ENCODE results near the gene RAB30. TPM values are rescaled to one million over a fixed set of nuclear protein-coding genes. Genes with fewer than 3 reads are reported as not detected.
"Not testable (repeated sequence)": the region's sequence is repeated elsewhere in the genome, so short reads cannot be mapped to it uniquely, and the experiment has no call there.

Gene RAB30
- total RNA-seq, 2 experiments from 2014 or later, result 8.7 to 10.7 TPM

GRCh38 chr11:82959987-82960778, 111.5 kb downstream of the RAB30 start:
- Mint-ChIP-seq H3K27ac (peak overlapping the region; percentile 89), H3K27me3 (peaks cover 8% of the 10 kb centered on the region), H3K4me3 (peak overlapping the region; percentile 66), H3K36me3 (ENCODE audit: low read depth) (peaks cover 49% of the 10 kb centered on the region), H3K4me1 (peaks cover 69% of the 10 kb centered on the region), H3K9me3 (peaks cover 18% of the 10 kb centered on the region)
- ChIA-PET POLR2A (no interaction called here), CTCF (interaction anchor here (0.7 to 1.4 kb wide), 4 partner anchors 11 to 35 kb away, joined by 3 to 7 read pairs (median 3); no protein-coding TSS in a partner anchor)
- peak; percentile 72 for DNase-seq

GRCh38 chr11:82955736-82956453, 115.8 kb downstream of the RAB30 start:
- Mint-ChIP-seq H3K4me1 (peaks cover 66% of the 10 kb centered on the region), H3K27me3 (peaks cover 12% of the 10 kb centered on the region), H3K9me3 (peaks cover 41% of the 10 kb centered on the region), H3K27ac (peak overlapping the region; percentile 89), H3K4me3 (peak overlapping the region; percentile 26), H3K36me3 (ENCODE audit: low read depth) (peaks cover 72% of the 10 kb centered on the region)
- POLR2A ChIA-PET, result not testable (repeated sequence)
- CTCF ChIA-PET, result interaction anchor here (0.6 to 3.3 kb wide), 6 partner anchors 15 to 426 kb away, joined by 3 to 17 read pairs (median 4); no protein-coding TSS in a partner anchor
- DNase-seq, result peak; percentile 87

GRCh38 chr11:82950502-82950901, 121.2 kb downstream of the RAB30 start:
- peaks cover 43% of the 10 kb centered on the region for H3K36me3 Mint-ChIP-seq (ENCODE audit: low read depth)
- H3K27ac Mint-ChIP-seq, CTCF ChIA-PET, H3K4me3 Mint-ChIP-seq, POLR2A ChIA-PET, DNase-seq: not testable (repeated sequence)
- peaks cover 10% of the 10 kb centered on the region for H3K27me3 Mint-ChIP-seq
- peaks cover 20% of the 10 kb centered on the region for H3K4me1 Mint-ChIP-seq
- H3K9me3 Mint-ChIP-seq, result peaks cover 33% of the 10 kb centered on the region

DNA sequence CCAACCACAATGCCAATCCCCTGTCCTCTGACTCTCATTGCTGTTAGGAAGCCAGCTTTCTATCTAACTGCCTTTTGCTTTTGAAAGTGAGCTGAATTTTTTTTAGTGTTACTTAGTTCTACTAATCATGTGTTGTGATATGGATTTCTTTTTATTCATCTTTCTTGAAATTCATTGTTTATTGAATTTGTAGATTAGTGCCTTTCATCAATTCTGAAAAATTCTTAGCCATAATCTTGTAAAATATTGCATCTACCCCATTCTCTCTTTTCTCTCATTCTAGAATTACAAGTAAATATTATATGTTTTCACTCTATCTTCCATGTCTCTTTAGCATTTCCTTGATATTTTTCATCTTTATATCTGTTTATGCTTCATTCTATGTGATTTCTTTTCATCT, 122.3 kb downstream of the RAB30 start:
- Mint-ChIP-seq H3K4me3 (no peak overlapping the region), H3K4me1 (peaks cover 8% of the 10 kb centered on the region), H3K9me3 (peaks cover 24% of the 10 kb centered on the region), H3K36me3 (ENCODE audit: low read depth) (peaks cover 34% of the 10 kb centered on the region), H3K27me3 (peaks cover 10% of the 10 kb centered on the region), H3K27ac (no peak overlapping the region)
- ChIA-PET POLR2A (no interaction called here), CTCF (no interaction called here)
- DNase-seq, result no peak

DNA sequence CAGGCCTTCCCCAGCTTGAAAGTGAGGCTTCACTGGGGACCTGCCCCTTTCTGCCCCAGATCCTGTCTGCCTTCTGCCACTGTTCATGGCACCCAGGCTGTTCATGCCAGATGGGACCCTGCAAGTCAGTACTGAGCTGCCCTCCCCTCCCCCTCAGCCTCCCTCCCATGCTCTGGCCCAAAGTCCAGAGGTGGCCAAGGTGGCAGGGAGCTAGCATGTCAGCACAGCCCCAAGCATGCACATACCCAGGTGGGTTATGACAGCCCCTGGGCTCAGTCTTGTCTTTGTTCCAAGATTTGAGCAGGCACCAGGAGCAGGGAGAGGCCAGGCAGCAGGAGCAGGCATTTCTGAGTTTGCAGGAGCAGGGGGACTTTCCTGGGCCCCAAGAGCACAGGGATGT, 126.0 kb downstream of the RAB30 start:
- ChIA-PET POLR2A (interaction anchor here (0.6 kb wide), 1 partner anchor 20 kb away, joined by 3 read pairs; no protein-coding TSS in a partner anchor), CTCF (interaction anchor here (1.1 to 1.3 kb wide), 2 partner anchors 9 to 14 kb away, joined by 3 read pairs; no protein-coding TSS in a partner anchor)
- H3K9me3 Mint-ChIP-seq, result peaks cover 16% of the 10 kb centered on the region
- no peak for DNase-seq
- H3K4me3 Mint-ChIP-seq, result no peak overlapping the region
- peaks cover 14% of the 10 kb centered on the region for H3K36me3 Mint-ChIP-seq (ENCODE audit: low read depth)
- H3K27ac Mint-ChIP-seq, result no peak overlapping the region
- no peaks in the 10 kb centered on the region for H3K27me3 Mint-ChIP-seq
- H3K4me1 Mint-ChIP-seq, result no peaks in the 10 kb centered on the region

DNA sequence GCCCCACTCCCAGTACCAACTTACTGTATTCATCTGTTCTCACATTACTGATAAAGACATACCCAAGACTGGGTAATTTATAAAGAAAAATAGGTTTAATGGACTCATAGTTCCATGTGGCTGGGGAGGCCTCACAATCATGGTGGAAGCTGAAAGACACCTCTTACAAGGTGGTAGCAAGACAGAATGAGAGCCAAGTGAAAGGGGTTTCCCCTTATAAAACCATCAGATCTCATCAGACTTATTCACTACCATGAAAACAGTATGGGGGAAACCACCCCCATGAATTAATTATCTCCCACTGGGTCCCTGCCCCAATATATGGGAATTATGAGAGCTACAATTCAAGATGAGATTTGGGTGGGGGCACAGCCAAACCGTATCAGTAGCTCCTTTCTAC, 126.7 kb downstream of the RAB30 start:
- Mint-ChIP-seq H3K9me3 (peaks cover 19% of the 10 kb centered on the region), H3K36me3 (ENCODE audit: low read depth) (peaks cover 17% of the 10 kb centered on the region)
- H3K4me1 Mint-ChIP-seq, DNase-seq, H3K27ac Mint-ChIP-seq, H3K27me3 Mint-ChIP-seq, POLR2A ChIA-PET, H3K4me3 Mint-ChIP-seq: not testable (repeated sequence)
- CTCF ChIA-PET, result interaction anchor here (1.1 kb wide), 1 partner anchor 13 kb away, joined by 3 read pairs; no protein-coding TSS in a partner anchor

DNA sequence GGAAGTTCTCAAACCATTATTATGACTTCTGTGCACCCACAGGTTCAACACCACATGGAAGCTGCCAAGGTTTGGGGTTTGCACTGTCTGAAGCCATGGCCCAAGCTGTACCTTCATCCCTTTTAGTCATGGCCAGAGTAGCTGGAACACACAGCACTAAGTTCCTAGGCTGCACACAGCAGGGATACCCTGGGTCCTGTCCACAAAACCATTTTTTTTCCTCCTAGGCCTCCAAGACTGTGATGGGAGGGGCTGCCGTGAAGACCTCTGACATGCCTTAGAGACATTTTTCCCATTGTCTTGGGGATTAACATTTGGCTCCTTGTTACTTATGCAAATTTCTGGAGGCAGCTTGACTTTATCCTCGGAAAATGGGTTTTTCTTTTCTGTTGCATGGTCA, 127.5 kb downstream of the RAB30 start:
- H3K4me3 Mint-ChIP-seq, result no peak overlapping the region
- peaks cover 20% of the 10 kb centered on the region for H3K9me3 Mint-ChIP-seq
- peaks cover 20% of the 10 kb centered on the region for H3K36me3 Mint-ChIP-seq (ENCODE audit: low read depth)
- POLR2A ChIA-PET, result no interaction called here
- no peak overlapping the region for H3K27ac Mint-ChIP-seq
- H3K4me1 Mint-ChIP-seq, result no peaks in the 10 kb centered on the region
- DNase-seq, result no peak
- CTCF ChIA-PET, result no interaction called here
- no peaks in the 10 kb centered on the region for H3K27me3 Mint-ChIP-seq

- POLR2A ChIA-PET, H3K4me1 Mint-ChIP-seq, H3K27me3 Mint-ChIP-seq, H3K4me3 Mint-ChIP-seq, H3K27ac Mint-ChIP-seq, DNase-seq: not testable (repeated sequence)
- Mint-ChIP-seq H3K9me3 (peaks cover 23% of the 10 kb centered on the region), H3K36me3 (ENCODE audit: low read depth) (peaks cover 20% of the 10 kb centered on the region)
- CTCF ChIA-PET, result interaction anchor here (1.2 kb wide), 1 partner anchor 13 kb away, joined by 4 read pairs; no protein-coding TSS in a partner anchor
Observed at GRCh38 chr11:82943430-82943829, 128.3 kb downstream of the RAB30 start.

- H3K36me3 Mint-ChIP-seq (ENCODE audit: low read depth), result peaks cover 20% of the 10 kb centered on the region
- H3K27me3 Mint-ChIP-seq, result no peaks in the 10 kb centered on the region
- H3K4me1 Mint-ChIP-seq, result no peaks in the 10 kb centered on the region
- H3K9me3 Mint-ChIP-seq, result peaks cover 23% of the 10 kb centered on the region
- no peak overlapping the region for H3K27ac Mint-ChIP-seq
- ChIA-PET POLR2A (no interaction called here), CTCF (interaction anchor here (1.0 to 3.1 kb wide), 4 partner anchors 12 to 14 kb away, joined by 3 to 17 read pairs (median 4); no protein-coding TSS in a partner anchor)
- no peak for DNase-seq
- H3K4me3 Mint-ChIP-seq, result no peak overlapping the region
Observed at GRCh38 chr11:82942376-82942775, 129.3 kb downstream of the RAB30 start.

DNA sequence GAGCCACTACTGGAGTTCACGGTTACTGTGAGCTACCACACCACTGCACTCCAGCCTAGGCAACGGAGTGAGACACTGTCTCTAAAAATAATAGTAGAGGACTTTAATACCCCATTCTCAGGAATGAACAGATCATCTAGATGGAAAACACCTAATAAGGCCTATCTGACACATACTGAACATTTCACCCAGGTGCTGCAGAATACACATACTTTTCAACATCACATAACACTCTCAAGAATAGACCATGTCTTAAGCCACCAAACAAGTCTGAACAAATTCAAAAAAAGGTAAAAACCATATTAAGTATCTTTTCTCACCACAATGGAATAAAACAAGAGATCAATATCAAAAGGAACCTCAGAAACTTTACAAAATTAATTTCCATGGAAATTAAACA, 132.2 kb downstream of the RAB30 start:
- H3K27ac Mint-ChIP-seq, result no peak overlapping the region
- peaks cover 30% of the 10 kb centered on the region for H3K36me3 Mint-ChIP-seq (ENCODE audit: low read depth)
- no peaks in the 10 kb centered on the region for H3K27me3 Mint-ChIP-seq
- POLR2A ChIA-PET, result interaction anchor here (0.5 kb wide), 1 partner anchor 69 kb away, joined by 3 read pairs; no protein-coding TSS in a partner anchor
- CTCF ChIA-PET, result interaction anchor here (1.2 kb wide), 1 partner anchor 214 kb away, joined by 3 read pairs; no protein-coding TSS in a partner anchor
- peaks cover 23% of the 10 kb centered on the region for H3K9me3 Mint-ChIP-seq
- H3K4me3 Mint-ChIP-seq, result no peak overlapping the region
- H3K4me1 Mint-ChIP-seq, result no peaks in the 10 kb centered on the region
- DNase-seq, result no peak

DNA sequence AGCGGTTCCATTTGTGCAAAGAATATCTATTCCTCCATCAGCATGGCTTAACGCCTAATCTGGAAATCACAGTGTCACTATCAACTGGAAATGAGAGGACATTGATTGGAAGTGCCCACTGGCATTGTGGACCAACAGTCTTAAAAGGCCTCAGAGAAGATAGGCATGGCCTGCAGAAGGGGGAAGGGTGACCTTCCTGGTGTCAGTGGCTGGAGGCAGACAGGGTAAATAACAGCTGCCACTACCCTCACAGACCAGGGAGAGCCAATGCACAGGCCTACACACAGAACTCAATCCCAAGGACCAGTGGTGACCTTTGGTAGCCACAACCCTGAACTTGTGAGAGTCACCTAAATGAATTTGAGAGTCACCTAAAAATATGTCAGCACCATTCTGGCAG, 134.1 kb downstream of the RAB30 start:
- Mint-ChIP-seq H3K9me3 (peaks cover 18% of the 10 kb centered on the region), H3K27me3 (no peaks in the 10 kb centered on the region), H3K4me1 (peaks cover 3% of the 10 kb centered on the region), H3K36me3 (ENCODE audit: low read depth) (peaks cover 43% of the 10 kb centered on the region), H3K27ac (no peak overlapping the region), H3K4me3 (no peak overlapping the region)
- ChIA-PET POLR2A (no interaction called here), CTCF (interaction anchor here (1.3 kb wide), 1 partner anchor 18 kb away, joined by 3 read pairs; no protein-coding TSS in a partner anchor)
- DNase-seq, result no peak

GRCh38 chr11:82936261-82936660, 135.4 kb downstream of the RAB30 start:
- peaks cover 13% of the 10 kb centered on the region for H3K4me1 Mint-ChIP-seq
- H3K36me3 Mint-ChIP-seq (ENCODE audit: low read depth), result peaks cover 44% of the 10 kb centered on the region
- no peak for DNase-seq
- ChIA-PET POLR2A (no interaction called here), CTCF (no interaction called here)
- no peak overlapping the region for H3K27ac Mint-ChIP-seq
- no peaks in the 10 kb centered on the region for H3K27me3 Mint-ChIP-seq
- peaks cover 10% of the 10 kb centered on the region for H3K9me3 Mint-ChIP-seq
- no peak overlapping the region for H3K4me3 Mint-ChIP-seq

GRCh38 chr11:82932564-82932963, 139.1 kb downstream of the RAB30 start:
- ChIA-PET POLR2A (interaction anchor here (0.5 kb wide), 1 partner anchor 247 kb away, joined by 3 read pairs; no protein-coding TSS in a partner anchor), CTCF (interaction anchor here (0.6 to 1.2 kb wide), 2 partner anchors 13 to 131 kb away, joined by 3 read pairs; no protein-coding TSS in a partner anchor)
- Mint-ChIP-seq H3K9me3 (no peaks in the 10 kb centered on the region), H3K4me1 (peaks cover 17% of the 10 kb centered on the region), H3K4me3 (no peak overlapping the region), H3K27ac (no peak overlapping the region), H3K27me3 (no peaks in the 10 kb centered on the region), H3K36me3 (ENCODE audit: low read depth) (peaks cover 42% of the 10 kb centered on the region)
- no peak for DNase-seq
